ENCODE measurements around the gene PIWIL4. TPM values are rescaled to one million over a fixed set of nuclear protein-coding genes. Genes with fewer than 3 reads are reported as not detected.

PIWIL4 gene
- total RNA-seq, 1 donor from 2014 or later: 0.59 TPM

- Histone ChIP-seq H3K9ac (ENCODE audit: low read length) (no peak overlapping the region), H3K4me3 (ENCODE audit: insufficient read depth, low read depth, low read length) (no peak overlapping the region), H3K36me3 (ENCODE audit: insufficient read depth, low read length) (no peaks in the 10 kb centered on the region), H3K27me3 (ENCODE audit: insufficient read depth, low read length) (no peaks in the 10 kb centered on the region), H3K27ac (ENCODE audit: low read depth, low read length) (no peak overlapping the region), H4K20me1 (ENCODE audit: insufficient read depth, low read length) (no peaks in the 10 kb centered on the region), H3K4me1 (ENCODE audit: insufficient read depth, low read length) (no peaks in the 10 kb centered on the region), H3K79me2 (ENCODE audit: insufficient read depth, low read length) (no peaks in the 10 kb centered on the region), H3K4me2 (ENCODE audit: low read length) (peak overlapping the region; percentile 47), H2AFZ (ENCODE audit: low read depth, low read length) (peak overlapping the region; percentile 50), H3K9me3 (ENCODE audit: insufficient read depth, low read depth, low read length) (no peaks in the 10 kb centered on the region)
- Mint-ChIP-seq H3K4me3 (ENCODE audit: unreplicated experiment) (no peak overlapping the region), H3K27ac (ENCODE audit: unreplicated experiment) (peak overlapping the region; percentile 67), H3K27me3 (ENCODE audit: low read depth, unreplicated experiment) (peaks cover 4% of the 10 kb centered on the region), H3K4me1 (ENCODE audit: low read depth, unreplicated experiment) (peaks cover 23% of the 10 kb centered on the region), H3K9me3 (ENCODE audit: unreplicated experiment) (peaks cover 3% of the 10 kb centered on the region), H3K36me3 (ENCODE audit: low read depth, unreplicated experiment) (peaks cover 3% of the 10 kb centered on the region)
- FAIRE-seq (no peak), DNase-seq (ENCODE audit: low read depth) (peak; percentile 14)
- TF ChIP-seq EZH2 (IDR thresholded peaks at IDR 0.05; ENCODE audit: insufficient read depth, low read length) (no peak), CTCF (IDR thresholded peaks at IDR 0.05; ENCODE audit: insufficient read depth, low read depth, low read length) (no peak)
These were observed 71.8 kb downstream of the PIWIL4 start for GRCh38 chr11:94638902-94639373.

GRCh38 chr11:94639901-94640721, 72.9 kb downstream of the PIWIL4 start:
- Histone ChIP-seq H2AFZ (ENCODE audit: low read depth, low read length) (no peak overlapping the region), H3K79me2 (ENCODE audit: insufficient read depth, low read length) (no peaks in the 10 kb centered on the region), H3K9ac (ENCODE audit: low read length) (no peak overlapping the region), H3K27me3 (ENCODE audit: insufficient read depth, low read length) (no peaks in the 10 kb centered on the region), H3K36me3 (ENCODE audit: insufficient read depth, low read length) (no peaks in the 10 kb centered on the region), H3K27ac (ENCODE audit: low read depth, low read length) (no peak overlapping the region), H3K9me3 (ENCODE audit: insufficient read depth, low read depth, low read length) (no peaks in the 10 kb centered on the region), H4K20me1 (ENCODE audit: insufficient read depth, low read length) (no peaks in the 10 kb centered on the region), H3K4me1 (ENCODE audit: insufficient read depth, low read length) (no peaks in the 10 kb centered on the region), H3K4me2 (ENCODE audit: low read length) (no peak overlapping the region), H3K4me3 (ENCODE audit: insufficient read depth, low read depth, low read length) (no peak overlapping the region)
- peaks cover 23% of the 10 kb centered on the region for H3K4me1 Mint-ChIP-seq (ENCODE audit: low read depth, unreplicated experiment)
- H3K4me3 Mint-ChIP-seq (ENCODE audit: unreplicated experiment): no peak overlapping the region
- FAIRE-seq (no peak), DNase-seq (ENCODE audit: low read depth) (no peak)
- peaks cover 4% of the 10 kb centered on the region for H3K27me3 Mint-ChIP-seq (ENCODE audit: low read depth, unreplicated experiment)
- peaks cover 5% of the 10 kb centered on the region for H3K9me3 Mint-ChIP-seq (ENCODE audit: unreplicated experiment)
- TF ChIP-seq CTCF (IDR thresholded peaks at IDR 0.05; ENCODE audit: insufficient read depth, low read depth, low read length): no peak
- no peak for TF ChIP-seq EZH2 (IDR thresholded peaks at IDR 0.05; ENCODE audit: insufficient read depth, low read length)
- peaks cover 3% of the 10 kb centered on the region for H3K36me3 Mint-ChIP-seq (ENCODE audit: low read depth, unreplicated experiment)
- H3K27ac Mint-ChIP-seq (ENCODE audit: unreplicated experiment): no peak overlapping the region
